Loucy (cell line): ENCODE data around the gene ZCCHC2.

Experiments
- EZH2phosphoT487 ChIP-seq: fragments of 200-600 bp; IDR thresholded peaks from 2 replicates; pipeline ENCODE4 v1.6.1; 2018; ENCODE audit warnings: antibody characterized with exemption, mild to moderate bottlenecking, moderate library complexity, borderline replicate concordance
- TF ChIP-seq, protein P1 (sequence below): fragments of 200-600 bp; sonication (generic); conservative IDR thresholded peaks from 2 replicates; pipeline ENCODE4 v1.5.1; 2014; ENCODE audit warnings: mild to moderate bottlenecking, antibody characterized with exemption, low read length

DNA sequence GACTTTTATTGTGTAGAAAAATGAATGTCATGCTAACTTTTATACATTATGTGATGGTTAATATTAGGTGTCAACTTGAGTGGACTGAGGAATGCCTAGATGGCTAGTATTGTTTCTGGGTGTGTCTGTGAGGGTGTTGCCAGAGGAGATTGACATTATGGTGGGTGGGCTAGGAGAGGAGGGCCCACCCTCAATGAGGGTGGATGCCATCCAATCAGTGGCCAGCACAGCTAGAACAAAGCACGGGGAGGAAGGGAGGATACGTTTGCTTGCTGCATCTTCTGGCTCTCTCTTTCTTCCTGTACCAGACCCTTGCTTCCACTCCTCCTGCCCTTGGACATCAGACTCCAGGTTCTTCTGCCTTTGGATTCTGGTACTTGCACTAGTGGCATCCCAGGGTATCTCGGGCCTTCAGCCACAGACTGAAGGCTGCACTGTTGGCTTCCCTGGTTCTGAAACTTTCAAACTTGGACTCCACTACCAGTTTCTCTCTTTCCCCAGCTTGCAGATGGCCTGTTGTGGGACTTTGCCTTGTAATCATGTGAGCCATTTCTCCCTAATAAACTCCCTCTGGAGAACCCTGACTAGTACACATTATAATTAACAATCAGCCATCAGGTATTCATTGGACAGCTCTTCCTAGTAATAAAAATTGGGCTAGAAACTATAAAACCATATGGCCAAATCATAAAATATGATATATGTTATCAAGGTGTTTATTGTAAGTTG is 31.7 kb upstream of the ZCCHC2 start:
- TF ChIP-seq, protein P1, sequence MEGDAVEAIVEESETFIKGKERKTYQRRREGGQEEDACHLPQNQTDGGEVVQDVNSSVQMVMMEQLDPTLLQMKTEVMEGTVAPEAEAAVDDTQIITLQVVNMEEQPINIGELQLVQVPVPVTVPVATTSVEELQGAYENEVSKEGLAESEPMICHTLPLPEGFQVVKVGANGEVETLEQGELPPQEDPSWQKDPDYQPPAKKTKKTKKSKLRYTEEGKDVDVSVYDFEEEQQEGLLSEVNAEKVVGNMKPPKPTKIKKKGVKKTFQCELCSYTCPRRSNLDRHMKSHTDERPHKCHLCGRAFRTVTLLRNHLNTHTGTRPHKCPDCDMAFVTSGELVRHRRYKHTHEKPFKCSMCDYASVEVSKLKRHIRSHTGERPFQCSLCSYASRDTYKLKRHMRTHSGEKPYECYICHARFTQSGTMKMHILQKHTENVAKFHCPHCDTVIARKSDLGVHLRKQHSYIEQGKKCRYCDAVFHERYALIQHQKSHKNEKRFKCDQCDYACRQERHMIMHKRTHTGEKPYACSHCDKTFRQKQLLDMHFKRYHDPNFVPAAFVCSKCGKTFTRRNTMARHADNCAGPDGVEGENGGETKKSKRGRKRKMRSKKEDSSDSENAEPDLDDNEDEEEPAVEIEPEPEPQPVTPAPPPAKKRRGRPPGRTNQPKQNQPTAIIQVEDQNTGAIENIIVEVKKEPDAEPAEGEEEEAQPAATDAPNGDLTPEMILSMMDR = no peak
- no peak for TF ChIP-seq EZH2phosphoT487
